Uterus (tissue), 2 donors: Measurements from ENCODE around the gene PNO1.

ENCODE experiments used
- CTCF ChIP-seq, 4 experiments: fragments of 200-600 bp in 2 of 4; fragments of 450-650 bp in 2 of 4; sonication (generic) in 2 of 4; IDR thresholded peaks; one replicate each; pipeline ENCODE4 v1.5.1; 2016 to 2019; ENCODE audit warnings: antibody characterized with exemption in 4 of 4, mild to moderate bottlenecking in 2 of 4, moderate library complexity in 1 of 4
- POLR2A ChIP-seq, 2 donors: fragments of 450-650 bp; IDR thresholded peaks; one replicate each; pipeline ENCODE4 v1.6.1; 2016; ENCODE audit warnings: antibody characterized with exemption in 2 of 2, mild to moderate bottlenecking in 1 of 2, moderate library complexity in 1 of 2

GRCh38 chr2:68176657-68177056 is 19.0 kb downstream of the PNO1 start:
- TF ChIP-seq POLR2A (IDR thresholded peaks at IDR 0.05) (no peak), CTCF (IDR thresholded peaks at IDR 0.05) (no peak)
